Thoracic aorta (tissue), 2 donors: ENCODE data around the gene OR9A4. TPM values are rescaled to one million over a fixed set of nuclear protein-coding genes. Genes with fewer than 3 reads are reported as not detected.

Experiments used
- ATAC-seq: fragments of 150-250 bp; one replicate; pipeline ENCODE4 v1.8.0; 2017; ENCODE audit warnings: low read depth; ENCODE audit not compliant: insufficient number of reproducible peaks, low FRiP score
- DNase-seq: peaks from one replicate; pipeline ENCODE4 v3.0.0-alpha.2; 2020; ENCODE audit warnings: low spot score
- H3K27ac ChIP-seq, 2 donors: fragments of 200-600 bp; sonication (generic); 1 replicate in 1 of 2; 2 replicates in 1 of 2; pipeline ENCODE4 v1.5.1; 2016; ENCODE audit warnings: mild to moderate bottlenecking in 2 of 2, moderate library complexity in 2 of 2
- H3K27me3 ChIP-seq: fragments of 200-600 bp; sonication (generic); replicated peaks from 2 replicates; pipeline ENCODE4 v1.6.0; 2016; ENCODE audit warnings: mild to moderate bottlenecking; ENCODE audit not compliant: insufficient read depth
- H3K36me3 ChIP-seq: fragments of 200-600 bp; sonication (generic); one replicate; pipeline ENCODE4 v1.5.1; 2016
- H3K4me1 ChIP-seq, 2 donors: fragments of 200-600 bp; sonication (generic); 1 replicate in 1 of 2; 2 replicates in 1 of 2; pipeline versions ENCODE4 v1.5.1 to v1.6.0; 2016; ENCODE audit warnings: low read depth in 2 of 2, mild to moderate bottlenecking in 1 of 2; ENCODE audit not compliant: control insufficient read depth in 1 of 2
- H3K4me3 ChIP-seq: fragments of 200-600 bp; sonication (generic); 2 replicates; pipeline ENCODE4 v1.5.1; 2016; ENCODE audit warnings: mild to moderate bottlenecking
- H3K9me3 ChIP-seq: fragments of 200-600 bp; sonication (generic); 2 replicates; pipeline ENCODE4 v1.5.1; 2016
- total RNA-seq, 2 donors: library from RNA; depleted of rRNA; stranded (reverse); fragments of >200 nt; gene quantifications; one replicate each; pipeline versions ENCODE4 v1.1.0 to v1.2.3, GENCODE V29; 2016
- TF ChIP-seq, protein P1 (sequence below): fragments of 200-600 bp; sonication (generic); IDR thresholded peaks from one replicate; pipeline ENCODE4 v1.5.1; 2019; ENCODE audit warnings: antibody characterized with exemption

The OR9A4 gene
- total RNA-seq, 2 donors from 2014 or later = not detected

DNA sequence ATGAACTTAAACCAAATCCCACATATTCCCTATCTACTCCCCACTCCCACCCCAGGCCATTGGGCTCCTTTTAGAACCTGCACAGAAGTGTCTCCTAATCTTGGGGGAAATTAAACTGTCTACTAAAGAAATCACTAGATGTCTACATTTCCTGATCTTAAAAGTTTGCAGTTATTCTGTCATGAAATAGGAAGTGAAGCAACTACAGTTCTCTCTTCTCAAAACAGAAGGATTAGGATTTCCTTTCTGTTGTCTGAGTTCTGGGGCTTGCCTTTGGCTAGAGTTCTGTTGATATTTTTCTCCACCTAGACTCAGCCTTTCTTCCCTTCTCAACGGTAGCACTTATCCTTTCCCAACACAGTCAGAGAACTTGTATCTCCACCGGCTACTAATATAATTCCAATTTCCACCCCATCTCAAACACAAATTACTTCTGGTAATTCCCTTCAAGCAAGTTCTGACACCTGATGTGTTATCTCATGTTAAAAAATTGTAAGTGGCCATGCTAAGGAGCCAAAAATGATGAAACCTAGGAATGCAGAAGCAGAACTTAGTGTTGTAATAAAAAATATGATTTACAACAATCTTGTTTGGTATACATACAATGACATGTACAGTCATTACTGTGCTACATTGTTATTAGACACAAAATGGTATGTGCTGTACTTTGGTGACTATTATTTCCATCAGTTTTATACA lies 12.1 kb downstream of the OR9A4 start:
- TF ChIP-seq, protein P1, sequence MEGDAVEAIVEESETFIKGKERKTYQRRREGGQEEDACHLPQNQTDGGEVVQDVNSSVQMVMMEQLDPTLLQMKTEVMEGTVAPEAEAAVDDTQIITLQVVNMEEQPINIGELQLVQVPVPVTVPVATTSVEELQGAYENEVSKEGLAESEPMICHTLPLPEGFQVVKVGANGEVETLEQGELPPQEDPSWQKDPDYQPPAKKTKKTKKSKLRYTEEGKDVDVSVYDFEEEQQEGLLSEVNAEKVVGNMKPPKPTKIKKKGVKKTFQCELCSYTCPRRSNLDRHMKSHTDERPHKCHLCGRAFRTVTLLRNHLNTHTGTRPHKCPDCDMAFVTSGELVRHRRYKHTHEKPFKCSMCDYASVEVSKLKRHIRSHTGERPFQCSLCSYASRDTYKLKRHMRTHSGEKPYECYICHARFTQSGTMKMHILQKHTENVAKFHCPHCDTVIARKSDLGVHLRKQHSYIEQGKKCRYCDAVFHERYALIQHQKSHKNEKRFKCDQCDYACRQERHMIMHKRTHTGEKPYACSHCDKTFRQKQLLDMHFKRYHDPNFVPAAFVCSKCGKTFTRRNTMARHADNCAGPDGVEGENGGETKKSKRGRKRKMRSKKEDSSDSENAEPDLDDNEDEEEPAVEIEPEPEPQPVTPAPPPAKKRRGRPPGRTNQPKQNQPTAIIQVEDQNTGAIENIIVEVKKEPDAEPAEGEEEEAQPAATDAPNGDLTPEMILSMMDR = no peak
- Histone ChIP-seq H3K27me3 (no peaks in the 10 kb centered on the region), H3K4me3 (no peak overlapping the region), H3K27ac (no peak overlapping the region), H3K36me3 (no peaks in the 10 kb centered on the region), H3K4me1 (no peaks in the 10 kb centered on the region), H3K9me3 (no peaks in the 10 kb centered on the region)
- DNase-seq (no peak), ATAC-seq (no peak)

DNA sequence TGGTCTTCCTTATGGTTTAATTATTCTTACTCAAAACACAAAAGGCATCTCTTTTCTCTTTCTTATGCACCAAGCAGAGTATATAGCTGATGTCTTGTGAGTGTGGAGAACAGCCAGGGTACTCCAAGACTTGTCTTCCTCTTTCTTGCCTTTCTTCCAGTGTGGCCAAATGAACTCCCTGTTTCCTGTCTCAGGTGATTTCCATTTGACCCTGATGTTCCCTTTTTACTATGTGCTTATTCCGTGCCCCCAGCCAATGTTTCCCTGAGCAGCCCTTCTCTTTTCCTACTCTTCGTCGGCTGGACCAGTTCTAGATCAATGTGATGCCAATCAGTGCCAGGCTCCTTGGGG lies 12.6 kb downstream of the OR9A4 start:
- H3K36me3 ChIP-seq = no peaks in the 10 kb centered on the region
- H3K4me3 ChIP-seq = no peak overlapping the region
- H3K4me1 ChIP-seq = no peaks in the 10 kb centered on the region
- no peak for ATAC-seq
- no peak for DNase-seq
- no peaks in the 10 kb centered on the region for H3K9me3 ChIP-seq
- TF ChIP-seq, protein P1 = no peak
- no peak overlapping the region for H3K27ac ChIP-seq
- H3K27me3 ChIP-seq = no peaks in the 10 kb centered on the region

DNA sequence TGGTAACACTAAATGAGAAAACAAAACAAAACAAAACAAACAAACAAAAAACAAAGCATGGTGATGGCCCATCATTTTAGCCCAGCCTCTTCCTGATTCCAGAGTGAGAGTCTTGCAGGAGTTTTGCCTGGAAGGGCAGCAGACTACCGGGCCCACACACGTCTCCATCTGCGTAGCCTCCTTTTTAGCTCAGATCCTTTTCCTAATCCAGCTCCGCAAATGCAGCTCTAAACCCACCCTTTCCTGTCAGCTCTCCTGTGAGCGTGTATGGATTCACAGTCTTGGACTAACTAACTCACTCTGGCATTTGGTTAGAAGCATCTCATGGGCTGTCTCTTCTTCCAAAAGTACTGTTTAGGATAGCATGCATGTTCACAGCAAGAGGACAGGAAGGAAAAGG lies 14.0 kb downstream of the OR9A4 start:
- Histone ChIP-seq H3K27me3 (no peaks in the 10 kb centered on the region), H3K4me3 (no peak overlapping the region), H3K9me3 (no peaks in the 10 kb centered on the region), H3K4me1 (no peaks in the 10 kb centered on the region), H3K36me3 (no peaks in the 10 kb centered on the region), H3K27ac (no peak overlapping the region)
- TF ChIP-seq, protein P1 = no peak
- DNase-seq (no peak), ATAC-seq (no peak)

DNA sequence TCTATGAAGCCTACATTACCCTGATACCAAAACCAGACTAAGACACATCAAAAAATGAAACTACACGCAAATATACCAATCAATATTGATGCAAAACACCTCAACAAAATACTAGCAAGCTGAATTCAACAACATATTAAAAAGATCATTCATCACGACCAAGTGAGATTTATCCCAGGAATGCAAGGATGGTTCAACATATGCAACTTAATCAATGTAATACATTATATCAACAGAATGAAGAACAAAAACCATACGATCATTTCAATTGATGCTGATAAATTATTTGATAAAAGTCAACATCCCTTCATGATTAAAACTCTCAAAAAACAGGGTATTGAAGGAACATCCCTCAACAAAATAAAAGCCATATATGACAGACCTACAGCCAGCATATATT lies 24.9 kb downstream of the OR9A4 start:
- Histone ChIP-seq H3K36me3 (no peaks in the 10 kb centered on the region), H3K4me3 (no peak overlapping the region), H3K27me3 (no peaks in the 10 kb centered on the region), H3K4me1 (no peaks in the 10 kb centered on the region), H3K9me3 (peaks cover 13% of the 10 kb centered on the region), H3K27ac (no peak overlapping the region)
- TF ChIP-seq, protein P1 = no peak
- ATAC-seq (no peak), DNase-seq (no peak)

DNA sequence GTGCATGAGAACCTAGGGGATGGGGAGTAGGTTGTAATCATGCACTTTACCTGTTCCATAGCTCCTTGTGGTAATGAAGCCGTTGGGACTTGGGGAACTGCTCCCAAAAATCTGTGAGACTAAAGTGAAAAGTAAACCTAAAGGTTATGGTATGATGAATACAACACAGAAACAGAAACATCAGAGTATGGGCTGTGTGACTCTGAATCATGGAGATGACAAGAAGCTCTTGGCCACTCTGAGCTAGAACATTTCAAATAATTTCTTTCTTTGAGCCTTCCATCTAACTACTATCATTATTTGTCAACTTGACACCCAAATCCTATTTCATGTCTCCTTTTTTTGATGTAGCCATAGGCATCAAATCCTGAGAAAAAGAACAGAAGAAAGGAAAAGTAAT lies 27.6 kb downstream of the OR9A4 start:
- no peak overlapping the region for H3K27ac ChIP-seq
- peaks cover 10% of the 10 kb centered on the region for H3K9me3 ChIP-seq
- H3K36me3 ChIP-seq = no peaks in the 10 kb centered on the region
- DNase-seq (no peak), ATAC-seq (no peak)
- H3K4me1 ChIP-seq = no peaks in the 10 kb centered on the region
- no peak overlapping the region for H3K4me3 ChIP-seq
- TF ChIP-seq, protein P1 = no peak
- no peaks in the 10 kb centered on the region for H3K27me3 ChIP-seq
